GM13976 (cell line): Measurements from ENCODE around the gene HOXA10.

Experiments used
- DNase-seq: peaks from one replicate; pipeline ENCODE4 v3.0.0; 2012; ENCODE audit warnings: low spot score
- in situ Hi-C: fragments of 300-500 bp; cut with MboI; formaldehyde crosslinking; loops from one replicate; pipeline ENCODE4 v1.12.0; 2022; ENCODE audit warnings: low sequenced_read_pairs, mixed read lengths, inconsistent platforms; ENCODE audit not compliant: unreplicated experiment
- TF ChIP-seq, protein P1 (sequence below): IDR thresholded peaks from 2 replicates; pipeline ENCODE4 v1.5.1; 2012; ENCODE audit warnings: borderline replicate concordance, mild to moderate bottlenecking; ENCODE audit not compliant: insufficient read depth; ENCODE audit errors: extremely low read depth, missing control alignments, control extremely low read depth

The HOXA10 gene

DNA sequence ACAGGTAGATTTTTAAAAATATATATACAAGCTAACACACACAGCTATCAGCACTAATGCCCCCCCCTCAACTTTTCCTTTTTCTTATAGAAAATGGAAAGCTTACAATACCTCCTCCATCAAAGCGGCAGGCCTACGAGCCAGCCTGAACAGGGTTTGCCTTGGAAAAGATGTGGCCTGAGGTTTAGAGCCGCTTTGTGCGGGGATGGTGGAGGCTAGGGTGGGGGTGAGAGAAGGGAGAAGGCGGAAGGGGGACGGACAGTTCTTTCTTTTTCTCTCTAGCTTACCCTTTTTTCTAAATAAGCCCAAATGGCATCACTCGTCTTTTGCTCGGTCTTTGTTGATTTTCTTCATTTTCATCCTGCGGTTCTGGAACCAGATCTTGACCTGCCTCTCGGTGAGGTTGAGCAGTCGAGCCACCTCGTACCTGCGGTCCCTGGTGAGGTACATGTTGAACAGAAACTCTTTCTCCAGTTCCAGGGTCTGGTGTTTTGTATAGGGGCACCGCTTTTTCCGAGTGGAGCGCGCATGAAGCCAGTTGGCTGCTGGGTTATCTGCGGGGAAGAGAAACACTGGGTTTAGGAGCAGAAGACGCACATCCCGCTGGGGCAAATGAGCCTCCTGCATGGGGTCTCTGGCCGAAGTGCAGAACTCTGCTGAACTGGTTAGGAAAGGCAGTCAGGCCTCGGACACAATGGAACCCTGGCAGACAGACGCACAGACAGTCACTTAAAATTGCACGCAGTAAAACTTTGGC is 10.7 kb downstream of the HOXA10 start:
- in situ Hi-C loops: loop anchor here (10.0 to 25.0 kb wide), 2 partner anchors 651 to 1299 kb away; no protein-coding TSS in a partner anchor
- TF ChIP-seq, protein P1, sequence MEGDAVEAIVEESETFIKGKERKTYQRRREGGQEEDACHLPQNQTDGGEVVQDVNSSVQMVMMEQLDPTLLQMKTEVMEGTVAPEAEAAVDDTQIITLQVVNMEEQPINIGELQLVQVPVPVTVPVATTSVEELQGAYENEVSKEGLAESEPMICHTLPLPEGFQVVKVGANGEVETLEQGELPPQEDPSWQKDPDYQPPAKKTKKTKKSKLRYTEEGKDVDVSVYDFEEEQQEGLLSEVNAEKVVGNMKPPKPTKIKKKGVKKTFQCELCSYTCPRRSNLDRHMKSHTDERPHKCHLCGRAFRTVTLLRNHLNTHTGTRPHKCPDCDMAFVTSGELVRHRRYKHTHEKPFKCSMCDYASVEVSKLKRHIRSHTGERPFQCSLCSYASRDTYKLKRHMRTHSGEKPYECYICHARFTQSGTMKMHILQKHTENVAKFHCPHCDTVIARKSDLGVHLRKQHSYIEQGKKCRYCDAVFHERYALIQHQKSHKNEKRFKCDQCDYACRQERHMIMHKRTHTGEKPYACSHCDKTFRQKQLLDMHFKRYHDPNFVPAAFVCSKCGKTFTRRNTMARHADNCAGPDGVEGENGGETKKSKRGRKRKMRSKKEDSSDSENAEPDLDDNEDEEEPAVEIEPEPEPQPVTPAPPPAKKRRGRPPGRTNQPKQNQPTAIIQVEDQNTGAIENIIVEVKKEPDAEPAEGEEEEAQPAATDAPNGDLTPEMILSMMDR: no peak
- no peak for DNase-seq

GRCh38 chr7:27162561-27163287 is 11.4 kb downstream of the HOXA10 start:
- DNase-seq: no peak
- TF ChIP-seq, protein P1: no peak
- in situ Hi-C loops: loop anchor here (10.0 to 25.0 kb wide), 2 partner anchors 650 to 1298 kb away; no protein-coding TSS in a partner anchor

GRCh38 chr7:27161721-27162560 is 12.2 kb downstream of the HOXA10 start:
- DNase-seq: no peak
- in situ Hi-C loops: loop anchor here (10.0 to 25.0 kb wide), 2 partner anchors 650 to 1297 kb away; no protein-coding TSS in a partner anchor
- TF ChIP-seq, protein P1: no peak

GRCh38 chr7:27161214-27161720 is 12.9 kb downstream of the HOXA10 start:
- no peak for DNase-seq
- TF ChIP-seq, protein P1: peak; percentile 15
- in situ Hi-C loops: loop anchor here (10.0 to 25.0 kb wide), 2 partner anchors 649 to 1296 kb away; no protein-coding TSS in a partner anchor

DNA sequence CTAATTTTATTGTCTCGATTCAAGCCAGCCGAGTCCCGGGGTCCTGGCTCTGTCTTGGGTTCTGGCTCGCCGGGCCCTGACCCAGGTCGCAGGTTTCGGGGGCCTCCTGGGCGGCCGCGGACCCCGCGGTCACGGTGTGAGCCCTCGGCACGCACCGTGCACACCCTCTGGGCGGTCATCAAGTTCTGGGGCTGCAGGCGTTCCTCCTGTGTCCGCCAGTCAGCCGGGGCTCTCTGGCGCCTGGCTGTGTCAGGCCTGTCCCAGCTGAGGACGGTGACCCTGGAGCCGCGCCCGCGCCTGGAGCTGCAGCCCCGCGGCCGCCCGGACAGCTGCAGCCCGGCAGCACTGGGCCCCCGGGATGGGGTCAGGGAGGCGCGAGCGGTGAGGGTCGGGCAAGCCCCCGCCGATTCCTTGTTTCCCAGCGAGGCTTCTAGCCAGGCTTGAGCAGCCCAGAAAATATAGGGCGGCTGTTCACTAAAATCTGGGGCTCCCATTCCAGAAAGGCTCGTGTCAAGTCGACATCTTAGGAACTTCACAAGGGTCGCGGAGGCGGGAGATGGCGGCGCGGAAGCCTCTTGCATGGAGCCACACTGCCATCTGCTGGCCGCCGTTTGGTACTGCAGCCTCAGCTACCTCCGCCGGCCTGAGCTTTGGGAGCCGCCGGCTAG is 13.4 kb downstream of the HOXA10 start:
- in situ Hi-C loops: loop anchor here (10.0 to 25.0 kb wide), 2 partner anchors 648 to 1296 kb away; no protein-coding TSS in a partner anchor

More for the DNA sequence above, 13.4 kb downstream of the HOXA10 start:
- DNase-seq: peak; percentile 90
- TF ChIP-seq, protein P1: peak; percentile 98
